Activated CD8-positive, alpha-beta memory T cell treated with anti-CD3 and anti-CD28 coated beads, Interleukin-2, amount 50 U/mL, for 4 hours (primary cell): Measurements from ENCODE around the gene ZNF750.

Experiments used
- DNase-seq: peaks from one replicate; pipeline ENCODE4 v3.0.0-alpha.2; 2020

ZNF750 gene

GRCh38 chr17:82832881-82833475, 6.8 kb downstream of the ZNF750 start:
- no peak for DNase-seq

- DNase-seq: no peak
Observed at GRCh38 chr17:82832411-82832810, 7.4 kb downstream of the ZNF750 start.

GRCh38 chr17:82831818-82832200, 8.0 kb downstream of the ZNF750 start:
- DNase-seq: no peak

GRCh38 chr17:82831041-82831817, 8.6 kb downstream of the ZNF750 start:
- no peak for DNase-seq

- no peak for DNase-seq
Observed at GRCh38 chr17:82830249-82830661, 9.6 kb downstream of the ZNF750 start.

- no peak for DNase-seq
Observed at GRCh38 chr17:82828875-82829487, 10.8 kb downstream of the ZNF750 start.

GRCh38 chr17:82826956-82827355, 12.9 kb downstream of the ZNF750 start:
- no peak for DNase-seq

- no peak for DNase-seq
Observed at GRCh38 chr17:82826211-82826610, 13.6 kb downstream of the ZNF750 start.

- DNase-seq: no peak
Observed at GRCh38 chr17:82825540-82826124, 14.2 kb downstream of the ZNF750 start.

GRCh38 chr17:82823004-82823403, 16.8 kb downstream of the ZNF750 start:
- no peak for DNase-seq

- no peak for DNase-seq
Observed at GRCh38 chr17:82822281-82822680, 17.5 kb downstream of the ZNF750 start.

- DNase-seq: no peak
Observed at GRCh38 chr17:82821554-82821953, 18.3 kb downstream of the ZNF750 start.

- DNase-seq: no peak
Observed at GRCh38 chr17:82820278-82821251, 19.3 kb downstream of the ZNF750 start.

- no peak for DNase-seq
Observed at GRCh38 chr17:82817947-82818346, 21.9 kb downstream of the ZNF750 start.

GRCh38 chr17:82816358-82816757, 23.5 kb downstream of the ZNF750 start:
- DNase-seq: no peak

GRCh38 chr17:82815790-82816305, 24.0 kb downstream of the ZNF750 start:
- no peak for DNase-seq

GRCh38 chr17:82815354-82815753, 24.5 kb downstream of the ZNF750 start:
- DNase-seq: no peak

- DNase-seq: no peak
Observed at GRCh38 chr17:82814834-82815233, 25.0 kb downstream of the ZNF750 start.

GRCh38 chr17:82813299-82814051, 26.3 kb downstream of the ZNF750 start:
- no peak for DNase-seq

- no peak for DNase-seq
Observed at GRCh38 chr17:82812601-82813000, 27.2 kb downstream of the ZNF750 start.

- DNase-seq: no peak
Observed at GRCh38 chr17:82812058-82812457, 27.8 kb downstream of the ZNF750 start.
